ENCODE results near the gene EML4.
"Not testable (repeated sequence)": the region's sequence is repeated elsewhere in the genome, so short reads cannot be mapped to it uniquely, and the experiment has no call there.

The EML4 gene

GRCh38 chr2:42363413-42363812, 194.3 kb downstream of the EML4 start:
- no peak for DNase-seq

- DNase-seq = no peak
These were observed 195.5 kb downstream of the EML4 start for GRCh38 chr2:42364658-42365057.

GRCh38 chr2:42366411-42366810, 197.3 kb downstream of the EML4 start:
- no peak for DNase-seq

- DNase-seq = no peak
These were observed 198.7 kb downstream of the EML4 start for GRCh38 chr2:42367835-42368234.

- DNase-seq = no peak
These were observed 199.8 kb downstream of the EML4 start for GRCh38 chr2:42368817-42369531.

- DNase-seq = no peak
These were observed 200.5 kb downstream of the EML4 start for GRCh38 chr2:42369532-42370229.

- DNase-seq = no peak
These were observed 202.7 kb downstream of the EML4 start for GRCh38 chr2:42371611-42372473.

GRCh38 chr2:42372474-42373200, 203.5 kb downstream of the EML4 start:
- no peak for DNase-seq

- DNase-seq = no peak
These were observed 207.6 kb downstream of the EML4 start for GRCh38 chr2:42376758-42377157.

- DNase-seq = no peak
These were observed 209.3 kb downstream of the EML4 start for GRCh38 chr2:42378415-42378814.

- not testable (repeated sequence) for DNase-seq
These were observed 210.9 kb downstream of the EML4 start for GRCh38 chr2:42380026-42380425.

GRCh38 chr2:42382144-42382543, 213.0 kb downstream of the EML4 start:
- DNase-seq = no peak

All from NK-92 treated with Interleukin-12 subunit alpha and Interleukin-12 subunit beta, amount 100 ng/mL, for 24 hours (cell line).